SK-N-SH treated with all-trans-retinoic acid at 6 μM for 48 hours (cell line): ENCODE measurements around the gene FTO.

Experiments used
- ATAC-seq: fragments of 200-7000 bp; cut with Tn5 transposase; 3 replicates; pipeline ENCODE4 v1.9.1; 2020; ENCODE audit warnings: mild to moderate bottlenecking, moderate library complexity
- ARNTL ChIP-seq: fragments of 450-650 bp; formaldehyde crosslinking; IDR thresholded peaks from 2 replicates; pipeline ENCODE4 v1.5.0; 2020; ENCODE audit warnings: low read depth, mild to moderate bottlenecking, moderate library complexity, borderline replicate concordance
- BACH2 ChIP-seq: fragments of 250-450 bp; sonication (Bioruptor Pico); IDR thresholded peaks from 2 replicates; pipeline ENCODE4 v1.9.0; 2021; ENCODE audit warnings: mild to moderate bottlenecking, borderline replicate concordance
- CSDC2 ChIP-seq: fragments of 250-450 bp; sonication (Bioruptor Pico); IDR thresholded peaks from 2 replicates; pipeline ENCODE4 v1.5.0; 2020; ENCODE audit warnings: mild to moderate bottlenecking, moderate library complexity
- ESRRG ChIP-seq: fragments of 250-450 bp; sonication (Bioruptor Pico); IDR thresholded peaks from 2 replicates; pipeline ENCODE4 v1.6.1; 2021; ENCODE audit warnings: mild to moderate bottlenecking
- GLIS3 ChIP-seq: fragments of 250-450 bp; sonication (Bioruptor Pico); IDR thresholded peaks from 2 replicates; pipeline ENCODE4 v1.5.0; 2020; ENCODE audit warnings: mild to moderate bottlenecking, moderate library complexity
- ISL1 ChIP-seq: fragments of 250-450 bp; sonication (Bioruptor Pico); IDR thresholded peaks from 2 replicates; pipeline ENCODE4 v2.1.2; 2022; ENCODE audit warnings: mild to moderate bottlenecking, moderate library complexity
- OSR1 ChIP-seq: fragments of 250-450 bp; sonication (Bioruptor Pico); IDR thresholded peaks from 2 replicates; pipeline ENCODE4 v1.8.0; 2022; ENCODE audit warnings: moderate library complexity, mild to moderate bottlenecking, inconsistent platforms
- PPARA ChIP-seq: fragments of 250-450 bp; sonication (Bioruptor Pico); IDR thresholded peaks from 2 replicates; pipeline ENCODE4 v1.5.0; 2020; ENCODE audit warnings: mild to moderate bottlenecking, borderline replicate concordance
- SNAI2 ChIP-seq: fragments of 250-450 bp; sonication (Bioruptor Pico); IDR thresholded peaks from 2 replicates; pipeline ENCODE4 v1.5.0; 2020; ENCODE audit warnings: mild to moderate bottlenecking, moderate library complexity
- TCF4 ChIP-seq: fragments of 250-450 bp; sonication (Bioruptor Pico); IDR thresholded peaks from 2 replicates; pipeline ENCODE4 v1.8.0; 2021; ENCODE audit warnings: mild to moderate bottlenecking, moderate library complexity, borderline replicate concordance
- TOX ChIP-seq: fragments of 250-450 bp; sonication (Bioruptor Pico); IDR thresholded peaks from 2 replicates; pipeline ENCODE4 v1.8.0; 2021; ENCODE audit warnings: mild to moderate bottlenecking, moderate library complexity, borderline replicate concordance
- TSHZ2 ChIP-seq: fragments of 250-450 bp; sonication (Bioruptor Pico); IDR thresholded peaks from 2 replicates; pipeline ENCODE4 v1.5.0; 2020; ENCODE audit warnings: mild to moderate bottlenecking, moderate library complexity
- ZC3H10 ChIP-seq: fragments of 250-450 bp; sonication (Bioruptor Pico); IDR thresholded peaks from 2 replicates; pipeline ENCODE4 v1.5.1; 2021; ENCODE audit warnings: mild to moderate bottlenecking, moderate library complexity
- ZNF565 ChIP-seq: fragments of 450-650 bp; formaldehyde crosslinking; conservative IDR thresholded peaks from 2 replicates; pipeline ENCODE4 v1.5.0; 2020; ENCODE audit warnings: low read depth, mild to moderate bottlenecking, moderate library complexity
- ZNF70 ChIP-seq: fragments of 450-650 bp; formaldehyde crosslinking; IDR thresholded peaks from 2 replicates; pipeline ENCODE4 v1.5.0; 2020; ENCODE audit warnings: mild to moderate bottlenecking, moderate library complexity
- ZNF8 ChIP-seq: fragments of 450-650 bp; formaldehyde crosslinking; IDR thresholded peaks from 2 replicates; pipeline ENCODE4 v1.5.0; 2020; ENCODE audit warnings: mild to moderate bottlenecking, moderate library complexity
- TF ChIP-seq, protein P1 (sequence below): fragments of 250-450 bp; sonication (Bioruptor Pico); IDR thresholded peaks from 2 replicates; pipeline ENCODE4 v1.8.0; 2020; ENCODE audit warnings: mild to moderate bottlenecking, moderate library complexity, borderline replicate concordance
- TF ChIP-seq, protein P2 (sequence below): fragments of 250-450 bp; sonication (Bioruptor Pico); IDR thresholded peaks from 2 replicates; pipeline ENCODE4 v1.5.1; 2020; ENCODE audit warnings: low read depth, mild to moderate bottlenecking, moderate library complexity
- TF ChIP-seq, protein P3 (sequence below): fragments of 250-450 bp; sonication (Bioruptor Pico); IDR thresholded peaks from 2 replicates; pipeline ENCODE4 v1.8.0; 2021; ENCODE audit warnings: low read depth, mild to moderate bottlenecking, moderate library complexity, borderline replicate concordance

The FTO gene

DNA sequence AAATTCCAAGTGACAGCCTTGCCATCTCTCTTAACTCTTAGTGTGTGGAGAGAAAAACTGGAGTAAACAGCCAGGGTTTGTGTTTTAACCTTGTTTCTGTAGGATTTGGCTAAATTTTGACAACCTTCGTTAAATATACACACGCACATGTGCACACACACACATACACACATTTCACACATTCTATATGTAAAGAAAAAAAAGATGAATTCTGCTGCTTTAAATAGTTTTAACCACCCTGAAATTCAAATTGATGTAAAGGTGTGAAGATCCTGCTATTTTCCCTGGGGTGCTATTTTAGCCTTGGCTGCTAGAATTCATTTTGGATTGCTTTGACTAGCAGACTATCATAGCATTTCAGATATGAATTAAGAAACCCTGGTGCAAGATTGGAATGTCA, 191.9 kb downstream of the FTO start:
- ATAC-seq, result no peak
- TF ChIP-seq ESRRG, result no peak
- TF ChIP-seq TOX, result no peak
- TF ChIP-seq PPARA, result no peak

- no peak for TF ChIP-seq BACH2 (CRISPR knock-in tag)
- TF ChIP-seq, protein P1, sequence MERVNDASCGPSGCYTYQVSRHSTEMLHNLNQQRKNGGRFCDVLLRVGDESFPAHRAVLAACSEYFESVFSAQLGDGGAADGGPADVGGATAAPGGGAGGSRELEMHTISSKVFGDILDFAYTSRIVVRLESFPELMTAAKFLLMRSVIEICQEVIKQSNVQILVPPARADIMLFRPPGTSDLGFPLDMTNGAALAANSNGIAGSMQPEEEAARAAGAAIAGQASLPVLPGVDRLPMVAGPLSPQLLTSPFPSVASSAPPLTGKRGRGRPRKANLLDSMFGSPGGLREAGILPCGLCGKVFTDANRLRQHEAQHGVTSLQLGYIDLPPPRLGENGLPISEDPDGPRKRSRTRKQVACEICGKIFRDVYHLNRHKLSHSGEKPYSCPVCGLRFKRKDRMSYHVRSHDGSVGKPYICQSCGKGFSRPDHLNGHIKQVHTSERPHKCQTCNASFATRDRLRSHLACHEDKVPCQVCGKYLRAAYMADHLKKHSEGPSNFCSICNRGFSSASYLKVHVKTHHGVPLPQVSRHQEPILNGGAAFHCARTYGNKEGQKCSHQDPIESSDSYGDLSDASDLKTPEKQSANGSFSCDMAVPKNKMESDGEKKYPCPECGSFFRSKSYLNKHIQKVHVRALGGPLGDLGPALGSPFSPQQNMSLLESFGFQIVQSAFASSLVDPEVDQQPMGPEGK, result no peak
- no peak for TF ChIP-seq CSDC2 (CRISPR knock-in tag)
- no peak for ATAC-seq
These were observed 192.8 kb downstream of the FTO start for GRCh38 chr16:53896722-53897121.

- no peak for ATAC-seq
- TF ChIP-seq ZC3H10 (CRISPR knock-in tag) (no peak), CSDC2 (CRISPR knock-in tag) (no peak), ZNF8 (no peak), TSHZ2 (no peak)
- TF ChIP-seq, protein P1, result no peak
These were observed 195.0 kb downstream of the FTO start for GRCh38 chr16:53898993-53899392.

GRCh38 chr16:53899431-53899830, 195.5 kb downstream of the FTO start:
- TF ChIP-seq ISL1 (CRISPR knock-in tag), result peak; percentile 42
- TF ChIP-seq ARNTL (CRISPR knock-in tag), result no peak
- ATAC-seq, result peak; percentile 40; the same call in 2 of the 3 replicates

DNA sequence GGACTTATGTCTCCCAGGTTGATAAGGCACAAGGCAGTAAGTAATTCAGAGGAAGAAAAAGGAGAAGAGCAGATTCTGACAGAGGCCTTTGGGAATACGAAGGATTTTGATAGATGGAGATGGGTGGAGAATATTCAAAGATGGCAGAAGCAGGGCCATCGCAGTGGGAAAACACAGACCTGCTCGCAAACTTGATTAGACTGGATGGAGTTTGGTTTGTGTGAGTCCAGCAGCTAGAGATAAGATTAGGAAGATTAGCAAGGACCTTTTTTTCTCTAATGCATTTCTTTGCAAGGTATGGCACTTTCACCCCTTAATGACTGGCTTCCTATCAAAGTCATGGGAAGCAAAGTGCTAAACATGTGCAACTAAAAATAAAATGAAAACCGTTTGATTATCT, 196.7 kb downstream of the FTO start:
- TF ChIP-seq TCF4 (CRISPR knock-in tag), result peak; percentile 63; the same call in 1 of the 2 replicates
- 0 out of 2 replicates have a peak, but pooled peaks have one; percentile 41 for TF ChIP-seq TSHZ2
- no peak for TF ChIP-seq ZNF70 (CRISPR knock-in tag)
- ATAC-seq, result no peak

DNA sequence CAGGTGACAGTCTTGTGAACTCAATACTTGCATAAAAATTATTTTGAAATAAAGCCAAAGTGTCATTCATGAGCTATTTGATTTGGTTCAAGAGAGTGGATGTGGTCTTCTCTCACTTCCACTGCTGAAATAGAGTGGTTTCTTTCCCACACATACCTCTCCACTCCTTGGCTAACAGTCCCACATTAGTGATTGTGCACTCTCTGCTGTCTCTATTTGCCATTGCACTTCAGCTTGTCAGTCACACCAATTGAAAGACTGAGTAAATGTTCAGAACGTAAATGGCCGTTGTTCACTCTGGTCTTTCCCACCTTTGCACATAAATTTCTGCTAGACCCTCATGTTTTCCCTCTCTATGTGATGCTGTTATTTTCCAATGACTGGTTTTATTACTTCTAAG, 197.5 kb downstream of the FTO start:
- ATAC-seq, result no peak
- TF ChIP-seq GLIS3 (CRISPR knock-in tag) (no peak), OSR1 (CRISPR knock-in tag) (no peak), SNAI2 (no peak), ZNF8 (no peak), ZNF70 (CRISPR knock-in tag) (no peak), TOX (no peak), ZNF565 (no peak)
- TF ChIP-seq, protein P2, sequence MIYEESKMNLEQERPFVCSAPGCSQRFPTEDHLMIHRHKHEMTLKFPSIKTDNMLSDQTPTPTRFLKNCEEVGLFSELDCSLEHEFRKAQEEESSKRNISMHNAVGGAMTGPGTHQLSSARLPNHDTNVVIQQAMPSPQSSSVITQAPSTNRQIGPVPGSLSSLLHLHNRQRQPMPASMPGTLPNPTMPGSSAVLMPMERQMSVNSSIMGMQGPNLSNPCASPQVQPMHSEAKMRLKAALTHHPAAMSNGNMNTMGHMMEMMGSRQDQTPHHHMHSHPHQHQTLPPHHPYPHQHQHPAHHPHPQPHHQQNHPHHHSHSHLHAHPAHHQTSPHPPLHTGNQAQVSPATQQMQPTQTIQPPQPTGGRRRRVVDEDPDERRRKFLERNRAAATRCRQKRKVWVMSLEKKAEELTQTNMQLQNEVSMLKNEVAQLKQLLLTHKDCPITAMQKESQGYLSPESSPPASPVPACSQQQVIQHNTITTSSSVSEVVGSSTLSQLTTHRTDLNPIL, result no peak
- TF ChIP-seq, protein P1, result no peak
- TF ChIP-seq, protein P3, sequence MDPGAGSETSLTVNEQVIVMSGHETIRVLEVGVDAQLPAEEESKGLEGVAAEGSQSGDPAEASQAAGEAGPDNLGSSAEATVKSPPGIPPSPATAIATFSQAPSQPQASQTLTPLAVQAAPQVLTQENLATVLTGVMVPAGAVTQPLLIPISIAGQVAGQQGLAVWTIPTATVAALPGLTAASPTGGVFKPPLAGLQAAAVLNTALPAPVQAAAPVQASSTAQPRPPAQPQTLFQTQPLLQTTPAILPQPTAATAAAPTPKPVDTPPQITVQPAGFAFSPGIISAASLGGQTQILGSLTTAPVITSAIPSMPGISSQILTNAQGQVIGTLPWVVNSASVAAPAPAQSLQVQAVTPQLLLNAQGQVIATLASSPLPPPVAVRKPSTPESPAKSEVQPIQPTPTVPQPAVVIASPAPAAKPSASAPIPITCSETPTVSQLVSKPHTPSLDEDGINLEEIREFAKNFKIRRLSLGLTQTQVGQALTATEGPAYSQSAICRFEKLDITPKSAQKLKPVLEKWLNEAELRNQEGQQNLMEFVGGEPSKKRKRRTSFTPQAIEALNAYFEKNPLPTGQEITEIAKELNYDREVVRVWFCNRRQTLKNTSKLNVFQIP (CRISPR knock-in tag), result no peak
